IPS-15b (cell line): ENCODE results near the gene TMEM119.
A peak's percentile ranks its signal among the peaks of the same experiment; 100 is the strongest.
"Not testable (repeated sequence)": the region's sequence is repeated elsewhere in the genome, so short reads cannot be mapped to it uniquely, and the experiment has no call there.

ENCODE experiments used
- H3K27me3 ChIP-seq: one replicate; pipeline ENCODE4 v1.6.1; 2013; ENCODE audit warnings: low read length; ENCODE audit not compliant: control insufficient read depth, insufficient read depth
- H3K36me3 ChIP-seq: one replicate; pipeline ENCODE4 v1.6.1; 2013; ENCODE audit warnings: low read length; ENCODE audit not compliant: control insufficient read depth, insufficient read depth
- H3K4me1 ChIP-seq: one replicate; pipeline ENCODE4 v1.6.1; 2013; ENCODE audit warnings: mild to moderate bottlenecking, low read length; ENCODE audit not compliant: control insufficient read depth, insufficient read depth
- H3K4me3 ChIP-seq: one replicate; pipeline ENCODE4 v1.5.1; 2013; ENCODE audit warnings: low read depth, low read length
- H3K9ac ChIP-seq: one replicate; pipeline ENCODE4 v1.6.1; 2013; ENCODE audit warnings: low read depth, mild to moderate bottlenecking, low read length
- H3K9me3 ChIP-seq: one replicate; pipeline ENCODE4 v1.6.1; 2013; ENCODE audit warnings: mild to moderate bottlenecking, low read length; ENCODE audit not compliant: control insufficient read depth, insufficient read depth

Gene TMEM119

DNA sequence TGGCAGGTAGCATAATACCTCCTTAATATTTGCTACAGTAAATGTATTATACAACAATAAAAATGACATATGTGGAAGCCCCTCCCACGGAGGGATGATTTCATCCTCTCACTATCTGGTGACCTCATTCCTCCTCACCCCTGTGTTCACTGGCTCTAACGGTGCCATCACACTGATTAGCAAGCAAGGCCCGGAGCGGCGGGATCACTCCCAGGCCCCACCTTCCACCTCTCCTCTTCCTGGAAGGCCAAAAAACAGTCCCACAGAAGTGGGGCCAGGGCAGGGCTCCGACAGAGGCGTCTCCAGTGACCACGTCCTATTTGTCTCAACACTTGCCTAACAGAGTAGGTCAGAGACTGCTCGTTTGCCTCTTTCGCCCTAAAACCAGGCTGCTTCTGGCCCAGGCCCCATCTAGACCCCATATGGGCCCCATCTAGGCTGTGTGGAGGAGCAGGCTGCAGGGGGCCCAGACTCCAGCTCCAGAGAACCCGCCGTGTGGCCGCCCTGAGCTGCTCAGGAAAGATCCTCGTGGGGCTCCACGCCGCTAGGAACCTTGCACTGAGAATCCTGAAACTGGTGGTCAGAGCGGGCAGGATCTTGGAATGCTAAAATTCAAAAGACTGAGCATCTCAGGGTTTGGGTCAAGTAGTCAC, 32.1 kb upstream of the TMEM119 start:
- peaks cover 7% of the 10 kb centered on the region for H3K4me1 ChIP-seq
- H3K4me3 ChIP-seq: no peak overlapping the region
- no peaks in the 10 kb centered on the region for H3K27me3 ChIP-seq
- no peak overlapping the region for H3K9ac ChIP-seq
- no peaks in the 10 kb centered on the region for H3K9me3 ChIP-seq
- H3K36me3 ChIP-seq: no peaks in the 10 kb centered on the region

DNA sequence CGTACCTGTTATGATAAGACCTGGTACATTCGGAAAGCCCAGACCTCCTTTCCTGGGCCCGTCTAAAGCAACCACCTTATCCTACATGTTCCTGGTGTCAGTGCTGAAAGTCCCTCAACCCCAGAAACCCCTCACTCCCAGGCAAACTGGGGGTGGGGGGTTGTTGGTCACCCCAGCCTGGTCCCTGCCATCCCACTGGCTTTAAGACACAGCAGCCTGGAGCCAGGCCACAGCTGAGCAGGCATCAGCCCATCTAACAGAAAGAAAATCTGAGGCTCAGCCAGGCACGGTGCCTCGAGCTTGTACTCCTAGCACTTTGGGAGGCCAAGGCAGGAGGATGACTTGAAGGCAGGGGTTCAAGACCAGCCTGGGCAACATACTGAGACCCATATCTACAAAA, 31.3 kb upstream of the TMEM119 start:
- H3K4me1 ChIP-seq: peaks cover 2% of the 10 kb centered on the region
- no peaks in the 10 kb centered on the region for H3K27me3 ChIP-seq
- no peak overlapping the region for H3K4me3 ChIP-seq
- H3K9ac ChIP-seq: no peak overlapping the region
- no peaks in the 10 kb centered on the region for H3K9me3 ChIP-seq
- H3K36me3 ChIP-seq: no peaks in the 10 kb centered on the region

DNA sequence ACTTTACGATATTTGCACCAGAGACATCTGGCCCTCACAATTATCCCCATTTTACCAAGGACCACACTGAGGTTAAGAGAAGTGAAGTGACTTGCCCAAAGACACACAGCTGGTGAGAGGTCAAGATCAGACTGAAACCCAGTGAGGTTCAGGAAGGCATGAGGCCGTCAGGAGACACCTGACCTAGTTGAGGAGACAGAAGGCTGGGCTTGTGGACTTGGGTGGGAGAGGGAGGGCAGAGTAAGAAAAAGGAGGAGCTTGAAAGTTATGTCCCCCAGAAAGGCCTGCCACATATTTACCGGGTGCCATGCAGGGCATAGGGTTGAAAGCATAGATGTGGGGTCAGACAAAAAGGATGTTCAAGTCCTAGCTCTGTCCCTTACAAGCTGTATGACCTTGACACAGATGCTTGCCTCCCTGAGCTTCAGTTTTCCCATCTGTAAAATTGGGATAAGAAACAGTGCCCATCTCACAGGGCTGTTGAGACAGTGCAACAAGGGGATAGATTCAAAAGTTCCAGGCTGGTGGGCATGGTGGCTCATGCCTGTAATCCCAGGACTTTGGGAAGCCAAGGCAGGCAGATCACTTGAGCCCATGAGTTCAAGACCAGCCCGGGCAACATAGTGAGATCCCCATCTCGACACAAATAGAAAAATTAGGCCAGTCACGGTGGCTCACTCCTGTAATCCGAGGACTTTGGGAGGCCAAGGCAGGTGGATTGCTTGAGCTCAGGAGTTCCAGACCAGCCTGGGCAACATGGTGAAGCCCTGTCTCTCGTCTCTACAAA, 29.4 kb upstream of the TMEM119 start:
- Histone ChIP-seq H3K9ac (no peak overlapping the region), H3K36me3 (no peaks in the 10 kb centered on the region), H3K9me3 (no peaks in the 10 kb centered on the region), H3K27me3 (no peaks in the 10 kb centered on the region), H3K4me3 (no peak overlapping the region), H3K4me1 (peaks cover 5% of the 10 kb centered on the region)

DNA sequence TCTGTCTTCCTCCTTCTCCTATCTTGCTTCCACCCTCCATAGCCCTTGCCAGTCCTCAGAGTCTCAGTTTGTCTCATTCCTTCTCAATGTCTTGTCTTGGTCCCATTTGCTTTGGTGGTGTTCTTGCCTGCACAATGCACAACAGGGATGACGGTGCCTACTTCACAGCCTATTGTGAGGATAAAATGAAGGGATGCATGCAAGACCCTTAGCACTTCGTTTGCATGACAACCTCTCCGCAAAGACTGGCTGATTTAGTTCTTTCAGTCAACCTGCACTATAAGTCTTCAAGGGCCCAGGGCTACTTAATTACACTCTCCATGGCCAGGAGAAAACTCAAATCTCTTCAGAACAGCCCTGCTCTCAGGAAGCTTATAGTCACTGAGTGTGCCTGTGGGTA, 27.3 kb upstream of the TMEM119 start:
- H3K4me3 ChIP-seq: no peak overlapping the region
- H3K9ac ChIP-seq: no peak overlapping the region
- H3K36me3 ChIP-seq: no peaks in the 10 kb centered on the region
- no peaks in the 10 kb centered on the region for H3K9me3 ChIP-seq
- peaks cover 8% of the 10 kb centered on the region for H3K4me1 ChIP-seq
- H3K27me3 ChIP-seq: no peaks in the 10 kb centered on the region

DNA sequence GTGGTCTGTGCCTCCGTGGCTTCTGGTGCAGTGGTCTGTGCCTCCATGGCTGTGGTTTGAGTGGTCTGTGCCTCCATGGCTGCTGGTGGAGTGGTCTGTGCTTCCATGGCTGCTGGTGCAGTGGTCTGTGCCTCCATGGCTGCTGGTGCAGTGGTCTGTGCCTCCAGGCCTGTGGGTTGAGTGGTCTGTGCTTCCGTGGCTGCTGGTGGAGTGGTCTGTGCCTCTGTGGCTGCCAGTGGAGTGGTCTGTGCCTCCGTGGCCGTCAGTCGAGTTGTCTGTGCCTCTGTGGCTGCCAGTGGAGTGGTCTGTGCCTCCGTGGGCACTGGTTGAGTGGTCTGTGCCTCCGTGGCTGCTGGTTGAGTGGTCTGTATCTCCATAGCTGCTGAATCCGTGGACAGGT, 25.7 kb upstream of the TMEM119 start:
- Histone ChIP-seq H3K27me3 (no peaks in the 10 kb centered on the region), H3K36me3 (no peaks in the 10 kb centered on the region), H3K4me1 (peaks cover 8% of the 10 kb centered on the region), H3K9me3 (no peaks in the 10 kb centered on the region), H3K4me3 (no peak overlapping the region), H3K9ac (no peak overlapping the region)

DNA sequence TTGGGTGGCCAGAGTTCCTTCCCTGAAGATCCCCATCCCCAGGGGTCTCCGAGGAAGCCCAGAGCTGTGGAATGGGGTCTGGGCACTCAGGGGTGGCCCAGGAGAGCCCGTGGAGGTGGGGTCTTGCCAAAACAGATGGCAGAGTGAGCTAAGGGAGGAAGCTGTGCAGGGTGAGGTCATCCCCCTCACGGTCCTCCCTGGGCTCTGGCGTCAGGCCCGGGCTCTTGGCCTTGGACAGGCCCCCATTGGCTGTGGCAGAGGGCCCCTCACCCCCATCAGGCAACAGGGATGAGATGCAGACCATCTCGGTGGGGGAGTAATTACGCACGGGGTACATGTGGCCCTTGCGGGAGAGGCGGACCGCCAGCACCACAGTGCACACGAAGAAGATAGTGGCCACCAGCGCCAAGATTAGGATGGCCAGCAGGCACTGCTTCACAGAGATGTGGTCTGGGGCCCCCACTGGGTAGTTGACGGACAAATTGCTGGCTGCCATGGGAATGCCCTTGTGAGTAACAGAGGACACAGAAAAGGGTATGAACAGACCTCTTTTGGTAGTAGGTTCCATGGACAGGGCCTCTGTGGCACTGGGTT, 25.1 kb upstream of the TMEM119 start:
- Histone ChIP-seq H3K27me3 (no peaks in the 10 kb centered on the region), H3K4me3 (no peak overlapping the region), H3K36me3 (no peaks in the 10 kb centered on the region), H3K4me1 (peaks cover 8% of the 10 kb centered on the region), H3K9ac (no peak overlapping the region), H3K9me3 (no peaks in the 10 kb centered on the region)

DNA sequence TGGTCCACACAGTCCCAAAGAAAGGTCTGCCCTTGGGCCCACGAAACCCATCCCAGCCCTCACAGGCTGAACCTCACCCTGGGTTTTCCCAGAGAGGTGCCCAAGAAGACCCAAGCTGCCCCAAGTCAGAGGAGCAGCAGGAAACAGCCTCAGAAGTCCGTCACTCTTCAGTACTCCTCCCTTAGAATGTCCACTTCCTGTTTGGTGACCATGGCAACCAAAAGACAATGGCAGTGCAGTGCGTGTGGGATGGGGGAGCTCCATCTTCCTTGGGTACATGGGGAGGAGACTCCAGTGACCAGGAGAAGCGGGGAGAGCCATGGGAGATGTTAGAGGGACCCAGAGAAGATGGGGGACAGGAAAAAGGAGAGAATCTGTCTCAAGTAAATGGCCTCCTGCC, 24.5 kb upstream of the TMEM119 start:
- H3K9ac ChIP-seq: no peak overlapping the region
- peaks cover 8% of the 10 kb centered on the region for H3K4me1 ChIP-seq
- no peaks in the 10 kb centered on the region for H3K36me3 ChIP-seq
- H3K27me3 ChIP-seq: no peaks in the 10 kb centered on the region
- no peak overlapping the region for H3K4me3 ChIP-seq
- H3K9me3 ChIP-seq: no peaks in the 10 kb centered on the region

DNA sequence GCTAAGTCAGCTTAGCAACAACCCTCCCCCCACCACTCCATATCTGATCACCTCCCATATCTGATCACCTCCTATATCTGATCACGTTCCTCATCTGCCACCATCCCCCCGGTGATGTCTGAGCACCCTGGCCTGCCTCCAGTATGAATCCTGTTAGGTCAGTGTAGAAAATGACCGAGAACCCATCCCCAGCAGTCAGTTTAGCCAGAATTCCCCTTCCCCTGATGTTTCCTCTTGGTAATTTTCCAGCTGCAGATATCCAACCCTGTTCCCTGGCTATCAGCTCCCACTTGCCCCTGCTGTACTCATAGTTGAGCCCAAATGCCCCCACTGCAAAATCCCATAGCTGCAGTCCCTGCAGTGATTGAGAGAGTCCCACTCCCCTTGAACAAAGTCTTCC, 23.3 kb upstream of the TMEM119 start:
- Histone ChIP-seq H3K4me3 (no peak overlapping the region), H3K27me3 (no peaks in the 10 kb centered on the region), H3K9ac (no peak overlapping the region), H3K4me1 (peaks cover 8% of the 10 kb centered on the region), H3K36me3 (peaks cover 2% of the 10 kb centered on the region), H3K9me3 (no peaks in the 10 kb centered on the region)

DNA sequence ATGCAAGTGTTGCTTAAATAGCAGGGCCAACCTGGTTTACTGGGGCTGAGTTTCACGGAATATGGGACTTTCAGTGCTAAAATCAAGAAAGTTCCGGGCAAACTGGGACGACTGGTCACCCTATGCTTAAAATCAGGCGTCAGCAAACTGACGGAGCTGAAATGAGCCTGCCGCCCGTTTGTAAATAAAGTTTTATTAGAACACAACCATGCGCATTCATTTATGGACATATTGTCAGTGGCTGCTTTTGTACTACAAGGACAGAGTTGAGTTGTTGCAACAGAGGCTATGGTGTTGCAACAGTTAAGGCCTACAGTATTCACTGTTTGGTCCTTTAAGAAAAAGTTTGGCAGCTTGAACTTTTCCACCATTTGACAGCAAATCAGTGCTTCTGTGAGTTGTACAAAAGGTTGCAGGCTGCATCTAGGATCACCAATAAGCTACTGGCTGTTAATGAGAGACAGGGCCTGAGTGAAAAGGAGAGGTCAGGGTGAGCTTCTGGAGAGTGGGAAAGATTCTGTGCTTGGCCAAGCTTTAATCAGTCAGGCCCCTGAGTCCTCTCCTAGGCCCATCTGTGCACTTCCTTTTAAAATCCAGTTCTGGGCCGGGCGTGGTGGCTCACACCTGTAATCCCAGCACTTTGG, 22.5 kb upstream of the TMEM119 start:
- H3K9me3 ChIP-seq: no peaks in the 10 kb centered on the region
- H3K27me3 ChIP-seq: no peaks in the 10 kb centered on the region
- peaks cover 8% of the 10 kb centered on the region for H3K4me1 ChIP-seq
- H3K9ac ChIP-seq: peak overlapping the region; percentile 24
- no peak overlapping the region for H3K4me3 ChIP-seq
- peaks cover 2% of the 10 kb centered on the region for H3K36me3 ChIP-seq

DNA sequence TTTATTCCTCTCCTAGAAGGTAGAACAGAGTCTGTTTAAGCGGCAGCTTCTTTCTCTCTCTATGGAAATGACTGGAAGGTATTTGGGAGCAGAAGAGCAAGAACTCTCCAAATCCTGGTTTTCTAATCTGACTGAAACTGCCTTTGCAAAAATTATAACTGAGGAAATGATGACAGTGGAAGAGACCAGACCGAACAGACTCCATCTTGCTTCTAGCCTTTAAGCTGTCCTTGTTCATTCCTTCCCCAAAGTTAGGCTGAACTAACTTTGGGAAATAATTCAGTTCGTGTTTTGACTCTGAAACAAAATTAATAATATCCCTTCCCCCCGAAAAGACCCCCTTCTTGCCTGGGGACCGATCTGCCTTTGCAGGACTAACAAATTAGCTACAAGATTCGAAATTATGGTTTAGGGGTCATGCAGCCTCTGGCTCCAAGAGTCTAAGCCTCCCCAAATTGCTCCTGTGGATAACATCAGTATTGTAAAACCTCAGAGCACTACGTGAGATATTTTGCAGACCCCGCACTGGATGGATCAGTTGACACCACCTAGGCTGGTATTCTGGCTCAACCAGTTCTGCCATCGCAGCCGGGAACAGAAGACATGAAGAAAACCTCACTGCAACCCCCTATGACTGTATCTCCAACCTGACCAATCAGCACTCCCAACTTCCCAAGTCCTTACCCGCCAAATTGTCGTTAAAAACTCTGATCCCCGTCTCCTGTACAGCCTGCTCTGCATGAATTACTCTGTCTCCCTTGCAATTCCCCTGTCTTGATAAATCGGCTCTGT, 21.7 kb upstream of the TMEM119 start:
- Histone ChIP-seq H3K4me3 (no peak overlapping the region), H3K36me3 (peaks cover 2% of the 10 kb centered on the region), H3K9me3 (no peaks in the 10 kb centered on the region), H3K9ac (no peak overlapping the region), H3K4me1 (peaks cover 6% of the 10 kb centered on the region), H3K27me3 (no peaks in the 10 kb centered on the region)

DNA sequence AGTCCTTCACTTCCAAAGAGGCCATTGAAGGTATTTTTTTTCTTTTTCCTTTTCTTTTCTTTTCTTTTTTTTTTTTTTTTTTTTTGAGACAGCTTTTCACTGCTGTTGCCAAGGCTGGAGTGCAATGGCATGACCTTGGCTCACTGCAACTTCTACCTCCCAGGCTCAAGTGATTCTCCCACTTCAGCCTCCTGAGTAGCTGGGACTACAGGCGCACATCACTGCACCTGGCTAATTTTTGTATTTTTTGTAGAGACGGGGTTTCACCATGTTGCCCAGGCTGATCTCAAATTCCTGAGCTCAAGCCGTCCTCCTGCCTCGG, 21.0 kb upstream of the TMEM119 start:
- H3K27me3 ChIP-seq, H3K9me3 ChIP-seq, H3K4me1 ChIP-seq, H3K4me3 ChIP-seq, H3K9ac ChIP-seq, H3K36me3 ChIP-seq: not testable (repeated sequence)
